ELF-1 (cell line): Measurements from ENCODE around the gene SPATA1.

Experiments used
- DNase-seq: peaks from one replicate; pipeline ENCODE4 v3.0.0-alpha.2; 2016; ENCODE audit warnings: low read depth, low spot score

Gene SPATA1

DNA sequence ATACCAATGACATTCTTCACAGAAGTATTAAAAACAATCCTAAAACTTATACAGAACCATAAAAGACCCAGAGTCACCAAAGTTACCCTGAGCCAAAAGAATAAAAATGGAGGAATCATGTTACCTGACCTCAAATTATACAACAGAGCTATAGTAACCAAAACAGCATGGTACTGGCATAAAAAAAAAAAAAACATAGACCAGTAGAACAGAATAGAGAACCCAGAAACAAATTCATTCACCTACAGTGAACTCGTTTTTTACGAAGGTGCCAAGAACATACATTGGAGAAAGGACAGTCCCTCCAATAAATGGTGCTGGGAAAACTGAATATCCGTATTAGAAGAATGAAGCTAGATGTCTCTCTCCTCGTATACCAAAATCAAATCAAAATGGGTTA is 2.8 kb downstream of the SPATA1 start:
- DNase-seq, result no peak

DNA sequence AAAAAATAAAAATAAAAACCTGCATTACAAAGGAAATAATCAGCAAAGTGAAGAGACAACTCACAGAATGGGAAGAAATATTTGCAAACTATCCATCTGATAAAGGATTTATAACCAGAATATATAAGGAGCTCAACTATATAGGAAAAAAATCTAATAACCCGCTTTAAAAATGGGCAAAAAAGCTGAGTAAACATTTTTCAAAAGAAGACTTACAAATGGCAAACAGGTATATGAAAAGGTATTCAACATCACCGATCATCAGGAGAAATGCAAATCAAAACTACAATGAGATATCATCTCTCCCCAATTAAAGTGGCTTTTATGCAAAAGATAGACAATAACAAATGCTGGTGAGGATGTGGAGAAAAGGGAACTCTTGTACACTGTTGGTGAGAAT is 4.0 kb downstream of the SPATA1 start:
- no peak for DNase-seq

DNA sequence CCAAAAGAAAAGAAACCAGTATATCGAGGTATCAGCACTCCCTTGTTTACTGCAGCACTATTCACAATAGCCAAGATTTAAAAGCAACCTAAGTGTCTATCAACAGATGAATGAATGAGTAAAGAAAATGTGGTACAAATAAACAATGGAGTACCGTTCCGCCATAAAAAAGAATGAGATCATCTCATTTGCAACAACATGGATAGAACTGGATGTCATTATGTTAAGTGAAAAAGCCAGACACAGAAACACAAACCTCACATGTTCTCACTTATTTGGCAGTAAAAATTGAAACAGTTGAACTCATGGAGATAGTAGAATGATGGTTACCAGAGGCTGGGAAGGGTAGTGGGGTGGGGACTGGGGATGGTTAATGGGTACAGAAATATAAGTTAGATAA is 4.5 kb downstream of the SPATA1 start:
- DNase-seq, result no peak

DNA sequence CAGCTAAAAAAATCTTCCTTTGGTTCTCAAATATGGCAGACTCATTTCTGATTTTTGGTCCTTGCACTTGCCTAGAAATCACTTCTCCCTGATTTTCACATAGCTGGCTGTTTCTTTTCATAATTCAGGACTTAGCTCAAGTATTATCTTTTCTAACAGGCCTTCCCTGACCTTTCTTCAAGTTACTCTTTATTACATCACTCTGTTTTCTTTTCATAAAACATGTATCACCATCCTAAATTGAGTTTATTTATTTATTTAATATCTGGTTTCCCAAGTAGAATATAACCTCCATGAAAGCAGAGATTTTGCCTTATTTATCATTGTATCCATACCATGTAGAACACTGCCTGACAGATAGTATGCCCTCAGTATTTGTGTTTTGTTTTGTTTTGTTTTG is 18.4 kb downstream of the SPATA1 start:
- no peak for DNase-seq

DNA sequence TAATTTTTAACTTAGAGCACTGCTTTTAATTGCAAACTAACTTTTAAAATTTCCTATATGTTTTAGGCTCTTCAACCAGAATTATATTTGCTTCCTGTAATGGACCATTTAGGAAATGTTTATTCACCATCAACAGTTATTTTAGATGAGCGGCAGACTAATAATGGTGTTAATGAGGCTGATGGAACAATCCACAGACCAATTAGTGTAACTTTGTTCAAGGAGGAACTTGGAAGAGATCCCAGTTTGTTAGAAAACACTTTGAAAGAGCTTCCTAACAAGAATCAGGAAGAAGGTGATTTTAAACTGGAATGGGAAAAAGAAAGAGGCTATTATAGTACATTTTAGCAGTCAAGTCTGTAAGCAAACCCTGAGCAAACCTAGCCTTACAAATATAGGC is 19.6 kb downstream of the SPATA1 start:
- no peak for DNase-seq

DNA sequence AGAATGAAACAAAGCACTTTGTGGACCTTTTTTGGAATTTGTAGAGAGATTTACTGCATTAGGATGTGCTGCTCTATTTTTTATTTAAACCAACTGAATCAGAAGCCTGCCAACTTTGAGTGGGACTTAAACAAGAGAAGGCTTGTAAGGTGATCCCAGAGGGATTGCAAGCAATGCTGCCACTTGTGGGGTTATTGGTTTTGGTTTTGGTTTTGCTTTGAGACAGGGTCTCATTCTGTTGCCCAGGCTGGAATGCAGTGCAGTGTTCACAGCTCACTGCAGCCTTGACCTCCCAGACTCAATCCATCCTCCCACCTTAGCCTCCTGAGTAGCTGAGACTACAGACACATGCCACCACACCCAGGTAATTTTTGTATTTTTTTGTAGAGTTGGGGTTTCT is 32.4 kb downstream of the SPATA1 start:
- DNase-seq, result no peak

DNA sequence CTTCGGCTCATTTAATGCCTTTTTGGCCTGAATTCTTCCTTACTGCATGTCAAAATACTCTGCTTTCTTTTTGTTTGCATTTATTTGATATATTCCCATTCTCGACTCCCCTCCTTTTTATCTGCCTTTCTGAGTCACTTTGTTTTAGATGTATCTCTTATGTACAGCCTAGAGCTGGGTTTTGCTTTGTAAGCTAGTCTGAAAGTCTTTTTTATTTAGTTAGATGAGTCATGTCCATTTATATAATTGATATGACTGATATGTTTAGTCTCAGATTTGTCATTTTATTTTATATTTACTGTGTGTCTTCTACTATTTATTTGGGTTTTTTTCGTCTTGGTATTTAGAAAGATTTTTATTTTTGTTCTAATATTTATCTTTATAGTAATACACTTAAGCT is 33.8 kb downstream of the SPATA1 start:
- DNase-seq, result no peak

DNA sequence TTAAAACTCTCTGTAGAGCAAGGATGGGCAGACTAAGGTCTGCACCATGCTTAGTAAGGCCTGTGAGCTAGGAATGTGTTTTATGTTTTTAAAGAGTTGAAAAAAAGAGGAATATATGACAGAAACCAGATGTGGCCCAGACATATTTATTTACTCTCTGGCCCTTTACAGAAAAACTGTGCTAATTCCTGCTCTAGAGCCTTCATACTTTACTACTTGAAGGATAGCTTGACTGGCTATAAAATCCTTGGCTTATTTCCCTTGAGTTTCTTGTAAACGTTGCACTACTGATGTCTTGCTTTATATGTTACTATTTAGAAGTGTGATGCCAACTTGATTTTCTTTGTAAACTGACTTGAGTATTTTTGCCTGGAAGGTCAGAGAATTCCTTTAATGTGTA is 34.6 kb downstream of the SPATA1 start:
- DNase-seq, result no peak

DNA sequence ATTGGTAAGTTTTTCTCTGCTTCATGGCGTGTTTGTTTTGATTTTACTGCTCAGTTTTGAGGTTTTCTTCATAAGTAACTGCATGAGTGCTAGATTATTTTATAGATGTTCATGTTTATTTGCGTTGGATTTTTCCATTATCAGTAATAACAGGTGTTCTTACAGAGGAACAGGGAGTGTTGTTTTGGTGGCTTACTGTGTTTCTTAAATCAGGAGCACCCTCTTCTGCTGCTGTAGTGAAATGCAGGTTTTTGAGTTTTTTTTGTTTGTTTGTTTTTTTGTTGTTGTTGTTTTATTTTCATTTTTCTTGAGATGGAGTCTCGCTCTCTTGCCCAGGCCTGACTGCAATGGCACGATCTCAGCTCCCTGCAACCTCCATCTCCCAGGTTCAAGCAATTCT is 35.5 kb downstream of the SPATA1 start:
- no peak for DNase-seq

DNA sequence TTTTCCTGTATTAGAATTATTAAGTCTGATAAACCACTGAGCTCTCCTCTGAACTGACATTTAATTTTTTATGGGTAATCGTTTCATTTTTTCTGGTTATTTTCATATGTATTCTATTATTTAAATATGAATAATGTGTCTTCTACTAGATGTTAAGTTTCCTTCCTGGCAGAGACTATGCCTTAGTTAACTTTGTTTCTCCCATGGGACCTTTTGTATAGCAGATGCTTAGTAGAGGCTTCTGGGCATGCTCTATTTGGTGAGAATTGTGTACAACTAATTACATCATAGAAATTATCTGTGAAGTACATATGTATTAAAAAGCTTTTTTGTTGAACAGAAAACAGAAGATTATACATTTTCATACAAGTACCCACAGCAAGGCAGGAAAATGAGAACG is 44.6 kb downstream of the SPATA1 start:
- DNase-seq, result no peak

DNA sequence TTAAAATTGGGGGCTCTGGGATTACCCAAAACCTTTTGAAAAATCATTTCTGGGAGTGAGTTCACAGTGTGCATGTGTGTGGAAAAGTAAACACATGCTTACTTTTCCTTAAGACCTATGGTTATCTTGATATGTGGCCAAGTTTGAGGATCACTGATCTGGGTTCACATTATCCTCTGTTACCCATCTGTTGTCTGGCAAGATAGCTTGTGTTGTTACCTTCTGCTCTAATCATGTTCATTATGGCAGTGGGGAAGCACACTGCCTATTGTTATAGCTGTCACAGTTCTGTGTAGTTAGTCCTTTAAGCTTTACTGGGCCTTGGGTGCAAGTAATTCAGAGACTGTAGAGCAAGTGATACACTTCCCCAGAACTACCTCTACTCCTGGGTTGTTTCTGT is 63.0 kb downstream of the SPATA1 start:
- no peak for DNase-seq

DNA sequence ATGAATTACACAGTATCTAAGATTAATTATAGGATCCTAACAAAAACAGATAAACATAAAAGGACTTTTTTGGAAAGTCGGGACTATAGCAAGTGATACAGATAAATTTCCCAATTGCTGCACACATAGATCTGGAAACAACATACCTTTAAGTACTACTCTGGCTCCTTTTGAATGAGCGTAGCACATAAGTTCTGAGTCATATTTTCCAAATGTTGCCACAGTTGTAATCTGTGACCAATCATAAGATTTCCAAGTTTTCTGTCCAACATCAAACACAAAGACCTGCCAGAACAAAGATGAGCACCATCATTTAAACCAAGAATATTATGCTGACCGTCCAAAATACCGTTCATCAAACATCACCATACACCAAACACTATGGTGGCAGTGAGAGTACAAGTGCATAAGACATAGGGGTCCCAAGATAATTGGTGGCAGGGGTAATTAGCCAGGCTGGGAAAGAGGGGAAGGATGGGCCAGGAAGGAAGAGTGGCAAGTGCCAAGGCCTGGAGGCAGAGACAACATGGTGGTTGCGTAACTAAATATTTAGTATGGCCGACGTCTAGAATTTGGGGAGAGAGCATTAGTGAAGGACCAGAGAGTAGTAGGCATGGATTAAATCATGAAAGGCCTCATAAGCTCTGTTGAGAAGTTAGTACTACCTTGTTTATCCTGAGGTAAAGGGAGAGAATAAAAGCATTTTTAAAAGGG is 64.4 kb downstream of the SPATA1 start:
- DNase-seq, result no peak

DNA sequence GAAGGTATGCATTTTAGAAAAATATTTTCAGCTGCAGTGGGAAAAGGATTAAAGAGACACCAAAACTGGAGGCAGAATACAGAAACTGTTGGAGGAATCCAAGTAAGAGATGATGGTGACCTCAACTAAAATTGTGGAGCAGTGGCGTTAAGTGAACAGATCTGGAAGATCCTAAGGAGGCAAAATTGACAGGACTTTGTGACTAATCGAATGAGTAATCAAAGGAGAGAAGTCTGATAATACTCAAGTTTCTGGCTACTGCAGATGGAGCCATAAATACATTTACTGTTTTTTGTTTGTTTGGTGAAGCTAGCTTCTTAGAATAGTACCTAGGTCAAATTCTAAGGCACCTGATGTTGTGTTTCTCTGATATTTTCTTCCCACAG is 65.0 kb downstream of the SPATA1 start:
- no peak for DNase-seq

DNA sequence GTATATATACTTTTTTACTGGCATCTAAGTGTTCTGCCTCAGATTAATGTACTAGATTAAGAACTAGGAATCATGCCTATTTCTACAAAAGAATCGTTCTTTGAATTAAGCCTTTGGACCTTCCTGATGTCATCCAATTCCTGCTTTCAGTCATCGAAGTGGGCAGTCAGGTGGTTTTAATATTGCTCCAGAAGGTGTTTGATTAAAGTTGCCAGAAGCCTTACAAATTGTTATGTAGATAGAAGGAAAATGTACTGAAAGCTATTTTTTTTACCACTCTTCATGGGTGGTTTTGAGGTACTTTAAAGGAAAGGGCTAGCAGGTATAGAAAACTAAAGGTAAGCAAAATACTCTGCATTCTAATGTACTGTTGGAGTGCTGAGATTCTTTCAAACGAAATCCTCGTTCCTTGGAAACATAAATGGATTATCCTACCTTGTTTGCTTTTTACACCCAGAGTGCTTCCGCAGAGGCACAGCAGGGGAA is 67.3 kb downstream of the SPATA1 start:
- no peak for DNase-seq

DNA sequence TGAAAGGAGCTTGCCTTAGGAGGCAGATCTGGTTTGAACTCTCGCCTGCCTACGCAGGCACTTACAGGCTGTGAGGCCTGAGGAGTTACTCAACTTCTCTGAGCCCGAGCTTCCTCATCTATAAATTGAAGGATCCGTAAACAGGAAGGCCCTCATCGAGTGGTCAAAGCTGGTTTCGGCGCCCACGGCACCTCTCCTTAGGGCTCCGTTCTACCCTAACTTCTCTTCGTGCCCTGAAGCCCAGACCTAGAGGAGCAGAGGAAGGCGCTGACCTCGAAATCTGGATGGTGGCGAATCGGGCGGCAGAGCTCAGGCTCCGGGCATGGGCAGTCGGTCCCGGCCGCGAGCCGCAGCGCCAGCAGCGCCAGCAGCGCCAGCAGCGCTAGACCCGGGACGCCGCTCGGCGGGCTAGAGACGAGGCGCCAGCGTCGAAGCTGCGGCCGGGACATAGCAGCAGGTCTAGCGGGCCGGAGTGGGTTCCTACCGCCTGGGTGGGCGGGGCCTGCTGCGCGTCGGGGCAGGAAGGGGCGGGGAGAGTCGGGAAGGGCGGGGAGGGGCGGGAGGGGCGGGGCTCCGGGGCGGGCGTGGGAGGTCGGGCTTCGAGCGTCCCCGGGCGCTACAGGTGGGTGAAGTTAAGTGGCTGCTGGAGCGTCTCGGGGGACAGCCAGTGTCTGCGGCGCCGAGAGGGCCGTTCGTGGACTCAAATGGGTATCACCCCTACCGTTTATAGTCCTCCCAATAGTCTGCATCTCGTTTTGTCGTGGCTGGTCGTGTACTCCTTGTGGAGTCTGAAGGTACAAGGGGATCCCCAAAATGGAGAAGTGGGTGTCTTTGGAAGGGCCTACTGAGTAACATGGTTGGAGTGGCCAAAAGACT is 68.0 kb downstream of the SPATA1 start, which contains the start of gene CTBS:
TSS of gene CTBS (minus strand) at position 474 of the 876 bp plus-strand sequence. CDS start at position 449, 25 bp downstream.
- peak; percentile 85 for DNase-seq

DNA sequence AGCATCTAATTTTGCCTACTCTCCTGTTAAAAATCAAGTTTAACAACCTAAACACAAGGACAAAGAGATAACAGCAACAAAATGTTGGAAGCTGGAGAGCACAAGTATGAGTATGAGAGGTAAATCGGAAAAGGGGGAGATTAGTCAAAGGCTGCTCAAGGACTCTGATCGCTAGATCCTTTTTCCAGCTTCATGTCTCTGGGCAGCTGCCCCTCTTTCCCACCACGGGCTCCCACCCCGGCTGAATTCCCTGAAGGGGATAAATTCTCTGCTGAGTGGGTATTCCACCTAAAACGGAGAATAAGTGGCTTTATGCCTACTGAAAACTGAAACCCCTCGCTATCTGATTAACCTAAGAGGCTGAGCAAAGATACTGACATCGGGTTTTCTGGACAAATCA is 68.8 kb downstream of the SPATA1 start:
- no peak for DNase-seq

DNA sequence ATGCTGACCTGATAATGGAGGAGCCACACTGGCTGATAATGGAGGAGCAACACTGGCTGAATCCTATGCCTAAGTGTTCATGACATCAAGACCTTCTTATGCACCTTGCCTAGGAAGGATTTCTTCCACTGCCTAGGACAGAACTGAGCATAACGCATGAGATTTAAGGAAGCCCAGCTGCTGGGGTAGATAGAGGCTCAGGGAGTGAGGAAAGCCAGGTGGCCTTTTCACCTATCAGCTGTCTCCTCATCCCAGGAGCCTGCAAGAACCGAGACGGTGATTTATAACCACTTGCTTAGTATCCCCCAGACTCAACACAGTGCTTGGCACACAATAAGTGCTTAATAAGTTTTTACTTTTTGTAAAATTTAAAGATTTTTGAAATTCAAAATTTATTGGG is 75.5 kb downstream of the SPATA1 start:
- no peak for DNase-seq

DNA sequence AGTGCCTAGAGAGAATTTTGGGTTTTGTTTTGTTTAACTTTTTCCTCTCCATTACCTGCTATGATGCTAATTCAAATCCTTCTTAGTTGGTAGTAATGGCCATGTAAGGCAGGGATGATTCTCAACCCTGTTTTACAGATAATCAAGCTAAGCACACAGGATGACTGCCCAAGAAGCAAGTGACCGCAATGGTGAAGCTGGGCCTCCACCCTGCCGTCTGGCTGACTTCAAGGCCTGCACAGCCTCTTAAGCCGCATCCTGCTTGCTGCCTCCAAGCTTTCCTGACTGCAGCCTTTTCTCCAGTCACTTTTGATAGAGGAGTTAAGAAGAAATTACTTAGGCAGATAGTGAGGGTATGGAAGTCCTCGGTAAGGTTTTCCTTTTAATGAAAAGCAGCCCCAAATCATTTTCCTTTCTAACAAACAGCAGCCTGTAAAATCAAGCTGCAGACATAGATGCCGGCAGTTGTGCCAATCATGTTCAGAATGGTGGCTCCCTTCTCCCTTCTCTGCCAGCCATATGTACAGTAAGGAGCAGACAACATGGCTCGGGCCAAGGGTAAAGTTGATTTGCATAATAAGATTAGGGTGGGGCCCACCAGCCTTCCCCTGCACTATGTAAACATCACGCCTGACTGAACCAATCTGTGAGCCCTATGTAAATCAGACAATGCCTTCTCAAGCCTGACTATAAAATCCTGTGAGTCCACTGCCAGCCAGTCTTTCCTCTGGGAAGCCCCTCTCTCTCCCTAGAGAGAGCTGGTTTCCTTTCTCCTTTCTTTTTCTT is 76.8 kb downstream of the SPATA1 start:
- peak; percentile 49 for DNase-seq

DNA sequence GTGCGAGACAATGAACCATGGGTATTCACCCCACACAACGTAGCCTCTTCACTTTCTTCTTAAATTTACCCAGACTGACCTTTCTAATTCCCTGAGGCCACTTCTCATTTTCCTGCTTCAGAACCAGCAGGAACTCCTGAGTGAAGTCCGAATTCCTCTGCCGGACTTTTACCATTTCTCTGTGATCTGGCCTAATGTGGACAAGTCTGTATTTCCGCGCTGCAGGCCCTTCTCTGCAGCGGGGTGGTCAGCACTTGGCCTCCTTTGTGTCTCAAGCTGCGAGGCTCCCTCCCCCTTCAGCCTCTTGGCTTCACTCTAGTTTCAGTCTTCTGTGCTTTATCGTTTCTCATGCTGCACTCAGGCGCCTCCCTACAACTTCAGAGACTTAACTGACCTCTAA is 77.5 kb downstream of the SPATA1 start:
- DNase-seq, result peak; percentile 7

DNA sequence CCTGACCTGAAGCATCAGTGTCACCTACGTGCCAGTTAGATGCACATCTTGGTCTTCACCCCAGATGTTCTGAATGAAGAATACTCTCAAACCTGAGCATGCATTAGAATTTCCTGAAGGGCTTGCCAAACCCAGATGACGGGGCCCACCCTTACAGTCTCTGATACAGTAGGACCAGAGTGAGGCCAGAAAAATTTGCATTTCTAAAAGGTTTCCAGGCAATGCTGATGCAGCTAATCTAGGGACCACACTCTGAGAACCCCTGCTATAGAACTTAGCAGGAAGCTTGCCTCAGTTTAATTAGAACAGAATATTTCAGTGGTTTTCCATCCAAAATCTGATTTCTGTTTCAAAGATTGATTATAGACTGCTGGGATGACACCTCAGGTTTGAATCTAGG is 77.9 kb downstream of the SPATA1 start:
- no peak for DNase-seq

DNA sequence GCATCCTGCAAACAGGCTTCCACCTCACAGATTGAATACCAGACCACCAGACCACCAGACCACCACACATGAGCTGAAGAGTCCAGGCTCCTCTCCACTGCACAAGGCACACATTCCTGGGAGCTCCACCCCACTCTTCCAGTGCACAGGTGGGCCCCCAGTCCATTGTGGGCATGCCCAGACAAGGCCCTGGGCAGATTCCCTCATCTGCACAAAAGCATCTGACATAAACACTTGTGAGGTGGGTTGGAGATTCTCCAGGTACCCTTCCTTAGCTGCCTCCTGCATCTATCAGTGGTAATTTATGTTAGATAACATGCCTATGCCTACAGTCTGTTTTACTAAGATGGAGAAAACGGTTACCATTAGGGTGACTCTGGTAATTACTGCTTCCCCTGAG is 79.6 kb downstream of the SPATA1 start:
- no peak for DNase-seq

DNA sequence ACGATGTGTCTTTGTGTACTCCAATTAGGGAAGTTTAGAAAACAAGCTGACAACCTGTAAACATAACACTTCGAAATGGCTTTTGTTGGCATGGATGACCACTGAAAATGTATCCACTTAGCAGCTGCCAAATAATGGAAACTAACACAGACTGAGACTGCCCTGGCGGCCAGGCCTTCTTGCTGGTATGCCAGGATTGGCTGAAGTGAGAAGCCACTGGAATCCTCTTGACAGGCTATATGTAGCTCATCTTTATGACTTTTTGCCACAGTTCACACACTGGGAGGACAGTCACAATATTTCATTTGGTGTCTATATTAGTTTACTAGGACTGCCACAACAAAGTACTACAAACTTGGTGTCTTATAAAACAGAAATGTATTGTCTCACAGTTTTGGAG is 80.9 kb downstream of the SPATA1 start:
- no peak for DNase-seq
